GM10266 (cell line): ENCODE data around the gene COL4A1.
"Not testable (repeated sequence)": the region's sequence is repeated elsewhere in the genome, so short reads cannot be mapped to it uniquely, and the experiment has no call there.

Experiments
- DNase-seq: peaks from one replicate; pipeline ENCODE4 v3.0.0; 2012; ENCODE audit errors: extremely low spot score
- TF ChIP-seq, protein P1 (sequence below): IDR thresholded peaks from 2 replicates; pipeline ENCODE4 v1.5.1; 2012; ENCODE audit warnings: mild to moderate bottlenecking, low read depth; ENCODE audit not compliant: control insufficient read depth, insufficient read depth; ENCODE audit errors: missing control alignments

The COL4A1 gene

DNA sequence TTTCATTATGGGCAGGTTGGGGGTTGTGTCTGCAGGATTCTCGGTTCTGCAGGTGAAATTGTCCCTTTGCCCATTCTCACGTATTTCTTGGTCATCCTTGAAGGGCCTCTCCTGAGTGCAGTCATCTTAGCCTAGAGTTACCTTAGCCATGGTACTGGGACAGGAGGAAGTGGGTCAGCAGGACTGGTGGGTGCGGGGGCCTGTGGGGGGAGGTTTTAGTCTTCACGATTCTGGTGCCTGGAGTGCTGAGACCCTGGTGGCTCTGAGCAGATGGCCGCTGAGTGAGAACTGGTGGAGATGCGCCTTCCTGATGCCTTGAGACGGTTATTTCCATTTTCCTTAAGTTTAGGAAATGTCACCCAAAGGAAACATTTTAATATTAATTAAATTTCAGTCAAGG lies 12.0 kb upstream of the COL4A1 start:
- TF ChIP-seq, protein P1, sequence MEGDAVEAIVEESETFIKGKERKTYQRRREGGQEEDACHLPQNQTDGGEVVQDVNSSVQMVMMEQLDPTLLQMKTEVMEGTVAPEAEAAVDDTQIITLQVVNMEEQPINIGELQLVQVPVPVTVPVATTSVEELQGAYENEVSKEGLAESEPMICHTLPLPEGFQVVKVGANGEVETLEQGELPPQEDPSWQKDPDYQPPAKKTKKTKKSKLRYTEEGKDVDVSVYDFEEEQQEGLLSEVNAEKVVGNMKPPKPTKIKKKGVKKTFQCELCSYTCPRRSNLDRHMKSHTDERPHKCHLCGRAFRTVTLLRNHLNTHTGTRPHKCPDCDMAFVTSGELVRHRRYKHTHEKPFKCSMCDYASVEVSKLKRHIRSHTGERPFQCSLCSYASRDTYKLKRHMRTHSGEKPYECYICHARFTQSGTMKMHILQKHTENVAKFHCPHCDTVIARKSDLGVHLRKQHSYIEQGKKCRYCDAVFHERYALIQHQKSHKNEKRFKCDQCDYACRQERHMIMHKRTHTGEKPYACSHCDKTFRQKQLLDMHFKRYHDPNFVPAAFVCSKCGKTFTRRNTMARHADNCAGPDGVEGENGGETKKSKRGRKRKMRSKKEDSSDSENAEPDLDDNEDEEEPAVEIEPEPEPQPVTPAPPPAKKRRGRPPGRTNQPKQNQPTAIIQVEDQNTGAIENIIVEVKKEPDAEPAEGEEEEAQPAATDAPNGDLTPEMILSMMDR = no peak
- DNase-seq = no peak

DNA sequence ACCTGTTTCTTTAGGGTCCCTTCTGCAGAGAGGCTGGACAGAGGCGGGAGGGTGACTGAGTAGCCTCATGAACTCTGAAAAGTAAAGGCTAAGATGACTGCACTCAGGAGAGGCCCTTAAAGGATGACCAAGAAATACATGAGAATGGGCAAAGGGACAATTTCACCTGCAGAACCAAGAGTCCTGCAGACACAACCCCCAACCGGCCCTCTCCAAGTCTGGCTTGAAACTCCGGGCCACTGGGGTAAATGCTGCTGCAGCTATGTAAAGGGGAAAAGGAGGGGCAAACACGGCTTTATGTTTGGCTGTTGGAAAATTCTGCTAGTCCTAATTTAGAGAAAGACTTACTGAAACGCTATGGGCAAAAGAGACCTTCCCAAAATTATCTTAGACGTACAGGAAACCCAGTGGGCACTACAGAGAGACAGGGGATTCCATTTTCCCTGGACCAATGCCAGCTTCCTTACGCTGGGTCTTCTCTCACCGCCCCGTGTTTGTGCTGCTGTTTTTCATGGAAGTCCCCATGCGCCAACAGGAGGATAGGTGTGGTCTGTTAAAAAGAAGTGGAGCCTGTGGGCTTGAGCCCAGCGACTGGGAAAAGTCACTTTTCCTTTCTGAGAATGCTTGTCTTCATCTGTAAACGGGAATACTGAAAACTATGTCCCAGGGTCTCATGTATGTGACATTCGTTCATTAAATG lies 10.7 kb upstream of the COL4A1 start:
- TF ChIP-seq, protein P1 = no peak
- DNase-seq = no peak

DNA sequence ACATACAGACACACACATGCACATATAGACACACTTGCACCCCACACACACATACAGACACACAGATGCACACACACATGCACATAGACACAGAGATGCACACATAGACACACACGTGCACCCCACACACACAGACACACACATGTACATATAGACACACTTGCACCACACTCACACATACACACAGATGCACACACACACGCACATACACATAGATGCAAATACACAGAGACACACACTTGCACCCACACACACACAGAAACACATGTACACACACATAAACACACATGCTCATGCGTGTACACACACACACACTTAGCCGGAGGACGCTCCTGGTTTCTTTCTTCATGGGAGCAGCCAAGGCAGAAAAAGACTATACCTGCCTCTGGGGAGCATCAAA lies 10.1 kb upstream of the COL4A1 start:
- TF ChIP-seq, protein P1 = no peak

DNA sequence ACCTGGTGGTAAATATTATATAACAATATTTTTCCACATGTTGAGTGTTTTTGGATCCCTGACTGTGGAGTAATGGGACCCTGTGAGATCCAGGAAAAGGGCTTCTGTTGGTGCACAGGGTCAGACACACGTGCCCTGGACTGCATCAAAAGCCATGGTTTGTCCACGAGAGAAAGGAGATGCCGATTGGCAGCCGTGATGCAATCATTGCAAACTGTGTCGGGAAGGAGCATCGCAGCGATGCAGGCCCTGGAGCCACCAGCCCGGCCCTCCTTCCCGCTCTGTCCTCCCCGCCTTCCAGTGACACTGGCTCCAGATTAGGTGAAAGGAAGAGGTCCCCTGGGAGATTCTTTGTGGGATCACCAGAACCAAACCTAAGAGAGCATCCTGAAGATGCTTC lies 9.2 kb upstream of the COL4A1 start:
- no peak for DNase-seq
- TF ChIP-seq, protein P1 = no peak

More for the DNA sequence above, 10.1 kb upstream of the COL4A1 start:
- no peak for DNase-seq

DNA sequence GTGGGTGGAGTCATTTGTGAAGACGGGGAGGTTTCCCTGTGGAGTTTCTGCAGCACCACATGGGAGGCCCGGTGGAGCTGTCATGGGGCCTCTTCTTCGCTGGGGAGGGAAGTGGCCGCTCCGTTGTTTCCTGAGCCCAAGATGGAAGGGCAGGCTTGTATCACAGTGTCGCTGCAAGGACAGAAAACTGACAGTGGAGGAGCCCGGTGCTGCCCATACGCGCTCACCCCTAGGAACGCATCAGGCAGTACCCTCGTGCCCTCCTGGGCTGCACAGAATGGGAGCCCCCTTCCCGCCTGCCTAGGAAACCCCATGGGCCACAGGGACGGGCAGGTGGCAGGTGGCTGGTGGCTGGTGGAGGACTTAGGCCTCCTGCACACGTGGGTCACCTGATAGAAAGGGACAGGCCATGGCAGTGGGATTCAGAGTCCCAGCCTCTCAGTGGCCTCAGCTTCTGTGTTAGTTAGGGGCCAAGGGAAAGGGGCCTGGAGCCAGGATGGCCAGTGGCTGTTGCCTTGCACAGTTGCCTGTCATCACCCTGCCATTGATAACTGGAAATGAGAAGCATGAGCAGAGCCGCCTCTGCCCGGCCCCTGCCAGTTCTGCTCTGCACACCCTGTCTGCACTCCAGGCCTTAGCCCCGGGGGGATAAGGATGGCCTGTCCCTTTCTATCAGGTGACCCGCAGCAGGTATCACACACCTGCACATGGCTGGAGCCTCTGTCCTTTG lies 7.7 kb upstream of the COL4A1 start:
- TF ChIP-seq, protein P1 = no peak

DNA sequence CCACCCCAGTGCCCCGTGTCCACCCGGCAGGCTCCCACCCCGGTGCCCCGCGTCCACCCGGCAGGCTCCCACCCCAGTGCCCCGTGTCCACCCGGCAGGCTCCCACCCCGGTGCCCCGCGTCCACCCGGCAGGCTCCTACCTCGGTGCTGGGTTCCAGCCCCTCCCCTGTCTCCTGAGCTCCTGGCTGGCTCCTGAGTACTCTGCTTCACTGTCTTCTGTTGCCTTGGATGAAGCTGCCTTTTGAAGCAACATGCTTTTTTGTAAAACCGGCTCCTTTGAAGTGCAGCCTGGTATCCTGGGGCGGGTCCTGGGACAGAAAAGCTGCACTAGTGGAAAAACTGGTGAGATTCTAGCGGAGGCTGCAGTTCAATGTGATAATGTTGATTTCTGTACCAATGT lies 6.8 kb upstream of the COL4A1 start:
- not testable (repeated sequence) for DNase-seq

More for the DNA sequence above, 7.7 kb upstream of the COL4A1 start:
- DNase-seq = no peak

DNA sequence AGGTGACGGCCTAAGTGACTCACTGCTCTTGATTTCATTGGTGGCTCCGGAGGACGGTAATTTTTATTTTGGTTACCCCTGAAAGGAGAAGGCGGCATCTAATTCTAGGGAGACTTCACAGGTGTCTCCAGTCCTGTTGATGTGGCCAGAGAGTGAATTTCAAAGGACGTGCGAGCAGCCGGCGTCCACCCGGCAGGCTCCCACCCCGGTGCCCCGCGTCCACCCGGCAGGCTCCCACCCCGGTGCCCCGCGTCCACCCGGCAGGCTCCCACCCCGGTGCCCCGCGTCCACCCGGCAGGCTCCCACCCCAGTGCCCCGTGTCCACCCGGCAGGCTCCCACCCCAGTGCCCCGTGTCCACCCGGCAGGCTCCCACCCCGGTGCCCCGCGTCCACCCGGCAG lies 6.3 kb upstream of the COL4A1 start:
- not testable (repeated sequence) for DNase-seq

DNA sequence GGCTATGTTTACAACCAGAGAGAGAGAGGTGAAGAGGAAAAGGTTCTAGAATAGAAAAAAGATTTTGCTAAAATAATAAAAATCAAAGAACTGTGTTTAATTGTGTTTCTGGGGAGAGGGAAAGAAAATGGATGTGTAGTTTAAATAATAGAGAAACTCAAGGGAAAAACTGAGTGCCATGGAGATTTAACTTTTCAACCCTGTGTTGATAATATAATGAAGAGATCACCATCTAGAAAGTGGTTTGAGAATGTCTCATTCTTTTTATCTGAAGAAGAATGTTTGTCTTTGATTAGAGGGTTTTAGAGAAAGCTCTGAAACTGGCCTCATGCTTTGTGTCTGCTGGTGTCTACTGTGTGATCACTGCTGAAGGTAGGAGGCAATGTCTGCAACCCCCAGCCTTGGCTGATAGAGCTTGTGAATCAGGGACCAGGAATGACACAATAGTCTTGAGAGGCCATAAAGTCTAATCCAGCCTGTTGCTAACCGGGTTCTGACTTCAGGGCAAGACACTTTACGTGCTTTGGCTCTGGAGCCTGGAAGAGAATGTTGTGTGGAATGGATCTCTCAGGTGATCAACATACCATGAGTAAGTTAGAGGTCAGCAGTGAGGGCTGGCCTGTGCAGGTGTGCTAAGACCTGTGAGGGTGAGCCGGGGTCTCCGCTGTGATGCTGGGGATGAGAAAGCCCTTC lies 5.5 kb upstream of the COL4A1 start:
- DNase-seq = no peak
- TF ChIP-seq, protein P1 = no peak
